NCI-H128 (cell line): ENCODE results near the gene RAB23.
A peak's percentile ranks its signal among the peaks of the same experiment; 100 is the strongest.

Source experiments
- DNase-seq: peaks from one replicate; lab custom pipeline; 2025; ENCODE audit not compliant: unreplicated experiment; lab: John Stamatoyannopoulos, UW

Gene RAB23

DNA sequence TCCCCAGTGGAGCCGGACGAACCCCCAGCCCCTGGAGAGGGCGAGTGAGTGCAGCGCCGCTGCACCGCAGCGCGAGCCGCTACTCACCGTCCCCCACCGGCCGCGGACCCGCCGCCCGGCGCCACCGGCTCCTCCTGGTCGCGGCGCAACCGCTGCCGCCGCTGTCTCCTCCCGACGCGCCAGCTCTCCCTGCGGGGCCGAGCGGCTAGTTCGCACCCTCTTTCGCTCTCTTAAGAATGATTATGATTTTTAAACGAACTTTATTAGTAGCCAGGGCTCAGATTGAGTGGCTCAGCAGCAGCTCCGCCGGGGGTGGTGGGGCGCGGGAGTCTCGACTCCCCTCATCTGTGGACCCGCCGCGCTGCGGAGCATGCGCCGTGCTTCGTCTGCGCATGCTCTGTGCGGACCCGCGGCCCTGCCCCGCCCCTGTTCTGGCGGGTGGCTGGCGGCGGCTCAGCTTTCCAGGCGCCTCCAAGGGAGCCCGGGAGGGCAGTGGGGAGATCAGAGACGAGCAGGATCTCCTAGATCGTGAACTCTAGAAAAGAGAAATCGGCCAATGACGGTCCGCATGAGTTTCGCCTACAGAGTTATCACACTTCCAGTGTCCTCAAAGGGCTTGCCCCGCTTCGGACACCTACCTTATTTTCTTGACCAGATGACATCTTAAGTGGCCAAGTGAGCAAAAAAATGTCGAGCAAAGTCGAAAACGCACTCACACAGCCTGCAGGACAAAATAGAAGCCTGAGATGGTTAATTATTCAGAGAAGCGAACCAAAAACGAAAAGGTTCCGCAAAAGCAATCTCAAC lies at the start of gene RAB23:
Gene RAB23, minus strand, starts transcription at position 372 of the 807 bp plus-strand sequence. CDS start 11,927 bp downstream, outside the sequence.
- DNase-seq: peak; percentile 78

DNA sequence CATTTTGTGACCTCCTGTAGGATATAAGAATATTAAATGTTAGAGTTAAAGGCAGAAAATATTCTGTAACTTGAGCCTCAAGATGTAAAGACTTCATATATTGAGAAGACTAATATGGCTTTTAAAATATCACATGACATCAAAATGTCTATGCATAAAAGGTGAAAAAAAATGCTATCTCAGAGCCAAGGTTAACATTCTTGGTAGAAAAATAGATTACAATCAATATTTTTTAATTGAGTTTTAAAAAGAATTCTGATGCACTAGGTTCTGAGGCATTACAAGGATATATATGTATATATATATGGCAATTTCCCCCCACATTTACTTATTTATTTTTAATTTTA lies 46.2 kb upstream of the RAB23 start:
- DNase-seq: no peak

DNA sequence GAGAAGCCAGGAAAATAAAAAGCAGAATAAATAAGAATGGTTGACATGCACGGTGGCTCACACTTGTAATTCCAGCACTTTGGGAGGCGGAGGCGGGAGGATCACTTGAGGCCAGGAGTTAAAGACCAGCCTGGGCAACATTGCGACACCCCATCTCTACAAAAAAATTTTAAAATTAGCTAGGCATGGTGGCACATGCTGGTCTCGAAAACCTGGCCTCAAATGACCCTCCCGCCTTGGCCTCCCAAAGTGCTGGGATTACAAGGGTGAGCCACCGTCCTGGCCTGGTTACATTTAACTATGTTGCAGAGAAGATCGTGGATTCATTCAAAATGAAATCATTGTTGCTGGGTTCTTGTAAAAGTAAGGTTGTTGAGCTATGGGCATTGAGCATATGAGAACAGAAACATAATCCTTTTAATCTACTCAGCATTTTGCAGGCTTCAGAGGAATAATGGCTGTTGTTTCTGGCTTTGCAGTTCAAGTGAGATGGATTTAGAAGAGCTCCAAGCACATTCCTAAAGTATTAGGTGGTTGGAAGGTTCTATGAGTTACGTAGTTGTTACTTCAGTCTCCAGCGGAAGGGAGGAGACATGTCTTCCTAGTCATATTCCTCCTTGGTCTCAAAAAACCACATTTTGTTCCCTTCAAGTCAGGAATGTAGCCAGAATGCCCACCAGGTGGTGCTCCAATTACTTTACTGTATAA lies 45.6 kb upstream of the RAB23 start:
- DNase-seq: no peak

DNA sequence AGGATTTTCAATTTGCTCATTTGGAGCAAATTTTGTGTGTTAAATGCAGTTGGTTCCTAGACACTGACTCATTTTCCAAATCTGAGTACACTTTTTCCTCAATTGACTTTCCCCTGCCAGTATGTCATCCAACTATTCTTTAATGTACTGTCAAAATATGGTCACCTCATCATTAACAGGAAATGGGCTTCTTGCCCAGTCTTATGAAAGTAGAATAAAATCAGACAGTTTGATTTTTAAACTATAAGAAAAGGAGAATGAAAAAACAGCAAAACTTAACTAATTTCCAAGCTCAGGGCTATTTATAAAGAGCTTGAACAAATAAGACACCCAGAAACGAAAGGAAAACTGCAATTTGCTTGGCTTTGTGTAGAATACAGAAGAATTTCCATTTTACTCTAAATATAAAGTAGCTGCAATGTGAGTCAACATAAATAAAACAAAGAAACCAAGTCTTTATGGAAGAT lies 43.7 kb upstream of the RAB23 start:
- DNase-seq: no peak

DNA sequence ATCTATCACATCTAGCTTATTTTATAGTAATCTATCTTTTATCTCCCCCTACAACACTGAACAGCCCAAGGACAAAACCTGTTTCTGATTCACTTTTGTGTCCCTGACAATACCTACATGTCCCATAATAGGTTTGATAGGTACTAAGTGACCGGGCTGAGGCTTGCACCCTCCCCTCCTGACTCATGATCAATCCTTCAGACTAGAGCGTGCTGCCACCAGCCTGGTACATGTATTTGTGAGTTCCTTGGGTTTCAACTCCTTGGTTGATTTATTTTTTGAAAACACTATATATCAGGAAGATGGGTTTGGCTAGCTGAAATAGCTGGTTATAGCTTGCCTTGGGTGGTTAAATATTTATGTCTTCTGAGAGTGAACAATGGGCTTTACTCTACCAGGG lies 41.6 kb upstream of the RAB23 start:
- no peak for DNase-seq

DNA sequence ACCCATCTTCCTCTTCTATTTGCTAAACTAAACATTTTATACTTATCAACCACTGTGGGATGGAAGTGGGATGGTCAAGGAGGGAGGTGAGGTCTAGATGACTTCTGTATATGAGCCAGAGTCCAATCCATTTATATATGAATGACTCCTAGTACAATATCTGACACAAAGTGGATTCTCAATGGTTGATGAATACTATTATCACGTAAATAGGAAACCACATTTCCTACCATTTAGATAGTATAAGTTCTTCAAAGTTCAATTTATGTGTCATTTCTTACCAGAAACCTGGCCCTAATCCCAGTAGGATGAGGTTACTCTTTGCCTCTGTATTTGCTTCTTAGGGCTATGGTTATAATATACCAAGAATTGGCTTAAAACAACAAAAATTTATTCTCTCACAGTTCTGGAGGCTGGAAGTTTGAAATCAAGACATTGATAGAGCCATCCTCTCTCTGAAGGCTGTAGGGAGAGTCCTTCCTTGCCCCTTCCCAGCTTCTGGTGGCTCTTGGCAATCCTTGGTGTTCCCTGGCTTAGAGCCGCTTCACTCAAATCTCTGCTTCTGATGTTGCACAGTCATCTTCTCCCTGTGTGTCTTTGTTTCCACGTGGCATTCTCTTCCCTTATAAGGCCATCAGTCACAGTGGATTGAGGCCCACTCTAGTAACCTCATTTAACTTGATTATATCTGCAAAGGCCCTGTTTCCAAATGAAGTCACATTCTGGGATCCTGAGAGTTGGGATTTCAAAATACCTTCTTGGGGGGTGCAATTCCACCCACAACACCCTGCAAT lies 41.0 kb upstream of the RAB23 start:
- DNase-seq: no peak

DNA sequence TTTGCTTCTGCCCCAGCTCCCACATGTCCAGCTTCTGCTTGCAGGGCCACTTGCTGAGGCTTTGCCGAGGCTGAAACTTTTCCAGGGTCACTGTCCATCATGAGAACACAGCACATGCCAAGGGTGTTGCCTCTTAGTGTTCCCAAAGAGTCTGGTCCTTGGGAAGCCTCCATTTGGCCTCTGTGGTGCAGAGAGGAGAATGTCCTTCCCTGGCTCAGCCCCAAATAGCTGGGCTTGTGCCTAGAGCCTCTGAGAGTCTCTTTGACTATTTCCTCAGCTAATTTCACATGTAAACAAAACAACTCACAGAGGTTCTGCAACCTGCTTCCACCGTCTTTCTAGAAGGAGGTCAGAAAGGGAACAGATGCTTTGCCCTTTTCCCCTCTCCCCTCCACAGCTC lies 40.4 kb upstream of the RAB23 start:
- no peak for DNase-seq

DNA sequence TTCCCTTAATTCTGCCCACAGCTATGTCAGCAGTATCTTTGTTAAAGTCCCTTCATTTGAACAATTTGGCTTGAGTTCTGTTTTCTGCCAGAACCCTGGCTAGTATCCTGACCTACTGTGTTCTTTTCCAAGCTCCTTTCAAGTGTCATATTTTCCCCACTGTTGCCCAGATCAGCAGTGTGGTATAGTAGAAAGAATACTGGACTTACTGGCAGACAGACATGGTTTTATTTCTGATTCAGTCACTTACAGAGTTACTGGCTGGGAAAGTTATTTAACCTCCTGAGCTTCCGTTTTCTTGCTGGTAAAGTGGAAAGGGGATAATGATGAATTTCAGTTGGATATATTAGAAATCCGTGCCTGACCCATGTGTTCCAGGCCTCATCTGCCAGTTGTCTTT lies 39.8 kb upstream of the RAB23 start:
- DNase-seq: no peak

DNA sequence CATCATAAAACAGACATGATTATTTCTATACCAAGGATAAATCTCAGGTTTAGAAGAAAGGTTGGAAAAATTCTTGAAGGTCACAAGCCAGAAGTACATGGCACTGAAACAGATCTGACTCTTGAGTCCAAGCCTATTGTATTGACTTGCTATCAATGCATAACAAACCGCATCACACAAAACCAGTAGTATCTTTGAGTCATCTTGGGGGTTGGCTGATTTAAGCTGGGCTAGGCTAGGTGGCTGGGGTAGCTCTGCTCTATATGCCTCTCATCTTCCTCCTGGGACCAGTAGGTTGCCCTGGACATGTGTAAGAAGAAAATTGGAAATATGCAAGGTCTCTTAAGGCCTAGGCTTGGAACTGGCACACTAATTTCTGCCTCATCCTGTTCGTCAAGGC lies 37.0 kb upstream of the RAB23 start:
- DNase-seq: no peak

DNA sequence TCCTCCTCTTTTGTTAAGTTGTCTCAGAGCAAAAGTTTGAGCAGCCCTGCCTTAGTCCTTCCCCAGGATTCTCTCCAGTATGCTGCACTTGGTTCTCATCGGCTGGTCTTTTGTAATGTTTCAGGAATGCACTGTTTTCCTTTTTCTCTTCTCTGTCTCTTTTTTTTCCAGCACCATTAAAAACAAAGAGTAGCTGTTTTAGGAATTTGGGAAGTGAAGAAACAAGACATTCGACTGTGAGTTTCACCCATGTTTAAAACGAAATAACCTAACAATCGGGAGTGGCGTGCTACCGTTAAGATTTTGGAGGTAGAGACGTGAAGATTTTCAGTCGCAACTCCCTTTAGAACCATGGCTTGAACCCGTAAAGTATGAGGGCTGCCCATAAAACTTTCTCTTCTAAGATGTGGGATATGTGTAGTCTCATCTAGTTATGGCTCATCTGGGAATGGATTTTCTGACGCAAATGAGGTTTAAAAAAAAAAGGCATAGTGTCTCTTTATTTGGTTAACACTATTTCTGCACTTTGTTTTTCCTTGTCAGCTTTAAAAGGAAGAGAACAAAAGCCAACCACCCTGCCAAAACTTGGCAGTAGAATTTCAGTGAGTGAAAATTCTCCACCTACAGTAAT lies 35.9 kb upstream of the RAB23 start:
- DNase-seq: no peak

DNA sequence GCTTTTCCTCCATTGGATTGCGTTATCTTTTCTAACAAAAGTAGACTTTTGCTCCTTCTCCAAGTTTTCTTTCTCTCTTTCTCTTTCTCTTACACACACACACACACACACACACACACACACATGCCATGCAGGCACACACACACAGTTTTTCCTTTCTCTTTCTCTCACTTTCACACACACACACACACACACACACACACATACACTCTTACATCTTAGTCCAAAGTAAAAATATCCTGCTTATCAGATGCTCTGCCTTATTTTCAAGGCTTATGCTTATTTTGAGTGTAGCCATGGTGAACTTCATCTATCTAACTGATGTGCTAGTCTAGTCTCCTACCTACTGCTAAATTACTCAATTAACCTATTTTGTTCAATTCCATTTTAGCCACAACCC lies 34.4 kb upstream of the RAB23 start:
- DNase-seq: no peak

DNA sequence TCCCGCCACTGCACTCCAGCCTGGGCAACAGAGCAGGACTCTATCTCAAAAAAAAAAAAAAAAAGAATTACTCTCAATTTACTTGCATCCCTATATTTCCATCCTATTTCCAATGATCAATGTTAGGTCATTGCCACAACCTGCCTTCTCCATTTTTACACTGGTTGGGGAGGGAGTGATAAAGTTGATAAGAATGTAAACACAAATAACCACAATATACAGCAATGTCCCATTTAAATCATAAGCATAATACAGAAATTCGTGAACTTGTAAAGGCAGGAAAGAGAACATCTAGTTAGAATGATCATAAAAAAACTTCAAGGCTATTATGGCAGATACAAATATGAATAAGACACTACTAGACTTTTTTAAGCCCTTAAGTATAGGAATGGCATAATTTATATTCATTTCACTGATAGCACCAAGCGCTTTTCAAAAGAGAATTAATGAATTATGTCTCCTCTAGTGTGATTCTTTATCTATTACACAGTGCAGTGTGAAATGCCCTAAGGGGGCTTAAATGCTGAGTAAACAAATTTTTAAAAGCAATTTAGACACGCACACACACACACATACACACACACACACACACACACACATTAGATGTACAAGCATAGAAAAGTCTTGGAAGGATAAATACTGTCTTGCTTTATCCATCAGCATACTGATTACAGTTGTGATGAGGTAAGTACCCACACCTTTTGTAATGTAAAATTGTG lies 33.5 kb upstream of the RAB23 start:
- DNase-seq: no peak

DNA sequence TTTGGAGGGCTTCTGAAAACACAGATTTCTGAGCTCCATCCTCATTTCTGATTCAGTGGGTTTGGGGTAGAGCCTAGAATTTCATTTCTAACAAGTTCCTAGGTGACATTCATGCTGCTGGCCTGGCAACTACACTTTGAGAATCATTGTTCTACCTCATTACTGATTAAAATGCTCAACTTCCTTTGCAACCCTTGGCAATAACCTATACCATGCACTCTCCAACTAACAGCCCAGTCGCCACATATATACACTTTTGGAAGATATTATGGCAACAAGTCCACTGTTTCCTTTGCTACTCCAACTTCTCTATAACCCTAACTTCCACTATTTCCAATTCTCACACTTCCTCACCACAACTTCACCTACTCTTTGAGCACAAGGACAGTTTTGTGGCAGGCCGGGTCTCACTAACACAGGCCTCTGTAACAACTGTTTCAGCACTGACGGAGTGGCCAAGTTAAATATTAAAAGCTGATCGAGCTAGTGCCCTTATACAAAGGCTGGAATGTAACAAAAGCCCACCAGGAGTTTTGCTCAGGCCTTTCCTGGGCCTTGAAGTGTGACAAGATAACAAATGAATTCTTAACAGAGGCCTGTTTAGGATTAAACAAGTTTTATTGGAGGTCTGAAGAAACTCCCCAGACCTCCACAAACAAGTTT lies 32.1 kb upstream of the RAB23 start:
- DNase-seq: no peak

DNA sequence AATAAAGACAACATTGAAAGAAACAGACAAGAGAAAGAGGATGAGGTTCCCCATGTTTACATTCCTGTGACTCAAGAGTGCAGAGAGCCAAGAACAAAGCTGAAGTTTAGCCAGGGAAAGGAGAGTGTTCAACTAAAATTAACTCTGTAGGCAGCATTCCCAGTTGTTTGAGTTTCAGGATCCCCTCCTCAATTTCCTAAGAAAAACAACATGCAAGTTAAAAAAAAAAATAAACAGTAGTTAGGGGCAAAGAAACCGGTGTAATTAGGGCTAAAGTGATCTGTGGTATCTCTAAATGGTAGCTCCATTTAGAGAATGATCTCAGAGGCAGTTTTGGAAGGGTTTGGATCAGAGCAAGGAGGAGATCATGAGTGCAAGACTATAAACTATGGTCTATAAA lies 30.9 kb upstream of the RAB23 start:
- no peak for DNase-seq

DNA sequence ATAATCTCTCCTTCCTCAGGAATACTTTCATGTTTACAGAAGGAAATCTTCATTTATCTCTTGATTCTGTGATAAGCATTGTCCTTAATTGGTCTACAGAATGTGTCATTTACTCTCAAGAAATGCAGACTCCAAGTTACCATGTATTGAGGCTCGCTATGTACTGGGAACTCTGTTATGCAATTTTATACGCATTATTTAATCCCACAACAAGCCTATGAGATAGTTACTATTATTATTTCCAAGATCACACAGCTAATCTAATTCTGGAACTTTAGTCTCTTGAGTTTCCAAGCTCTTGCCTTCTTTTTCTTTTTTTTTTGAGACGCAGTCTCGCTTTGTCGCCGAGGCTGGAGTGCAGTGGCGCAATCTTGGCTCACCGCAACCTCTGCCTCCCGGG lies 30.0 kb upstream of the RAB23 start:
- no peak for DNase-seq

DNA sequence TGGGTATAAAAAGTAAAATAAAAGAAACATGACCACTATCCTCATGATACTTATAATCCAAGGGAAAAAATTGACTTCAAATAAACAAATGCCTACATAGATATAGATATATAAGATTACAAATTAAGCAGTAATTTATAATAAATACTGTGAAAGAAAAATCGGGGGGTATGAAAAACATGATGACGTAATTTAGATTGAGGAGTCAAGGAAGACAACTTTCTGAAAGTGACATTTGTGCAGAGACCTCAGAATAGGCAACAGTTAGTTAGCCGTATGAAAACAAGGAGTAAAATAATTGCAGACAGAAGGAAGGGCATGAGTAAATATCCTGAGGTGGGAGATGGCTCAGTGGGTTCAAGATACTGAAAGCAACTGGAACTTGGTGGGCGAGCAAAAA lies 28.2 kb upstream of the RAB23 start:
- DNase-seq: no peak

DNA sequence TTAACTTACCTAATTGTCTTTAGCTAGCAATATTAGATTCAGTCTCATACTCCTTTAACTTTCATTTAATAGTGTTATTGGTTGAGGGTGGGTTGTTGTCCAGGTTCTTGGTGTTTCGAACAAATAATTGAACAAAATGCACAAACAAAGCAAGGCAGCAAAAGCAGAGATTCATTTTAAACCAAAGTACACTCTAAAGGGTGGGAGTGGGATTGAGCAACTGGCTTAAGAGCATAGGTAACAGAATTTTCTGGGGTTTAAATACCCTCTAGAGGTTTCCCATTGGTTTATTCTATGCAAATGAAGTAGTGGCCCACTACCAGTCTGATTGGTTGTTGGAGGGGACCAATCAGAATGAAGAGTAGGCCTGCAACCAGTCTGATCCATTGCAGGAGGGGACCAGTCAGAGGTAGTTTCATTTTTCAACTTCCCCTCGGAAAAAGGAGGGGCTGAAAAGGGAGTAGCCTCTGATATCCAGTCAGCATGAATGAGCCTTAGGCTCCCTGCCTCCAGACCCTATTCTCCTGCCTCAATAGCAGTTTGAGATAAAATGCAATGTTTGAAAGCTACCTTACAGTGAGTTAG lies 26.3 kb upstream of the RAB23 start:
- DNase-seq: no peak

DNA sequence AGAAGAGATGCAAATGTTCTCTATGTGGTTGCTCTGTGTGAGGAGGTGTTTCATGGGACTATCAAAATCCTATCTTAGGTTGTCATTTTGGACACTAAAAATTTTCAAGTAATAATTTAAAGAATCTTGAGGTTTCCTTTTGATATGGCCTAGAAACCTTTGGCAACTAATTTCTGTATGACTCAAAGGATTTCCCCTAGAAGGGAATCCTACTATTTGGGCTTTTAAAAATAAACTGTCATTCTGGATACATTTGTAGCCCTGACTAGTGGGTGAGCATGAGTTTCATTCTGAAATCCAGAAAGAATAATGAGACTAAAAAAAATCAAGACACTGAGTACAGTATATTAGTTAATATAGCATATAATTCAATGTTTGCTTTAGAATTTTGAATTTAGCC lies 25.5 kb upstream of the RAB23 start:
- no peak for DNase-seq

DNA sequence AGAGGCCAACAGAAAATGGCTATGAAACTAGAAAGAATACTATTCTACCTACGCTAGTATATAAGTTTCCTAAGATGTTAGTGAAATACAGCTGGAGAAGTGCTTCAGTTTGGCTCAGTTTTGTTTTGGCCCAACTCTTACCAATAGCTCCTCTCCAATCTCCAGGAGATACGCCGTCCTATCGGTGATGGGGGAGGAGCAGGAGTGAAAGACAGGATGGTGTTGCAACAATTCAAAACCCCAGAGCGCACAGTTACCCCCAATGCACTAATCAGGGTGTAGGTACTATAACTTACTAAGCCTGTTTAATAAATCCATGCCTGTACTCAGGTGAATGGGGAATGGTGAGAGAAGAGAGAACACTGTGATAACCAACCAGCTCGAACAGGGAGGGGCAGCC lies 24.2 kb upstream of the RAB23 start:
- DNase-seq: no peak

DNA sequence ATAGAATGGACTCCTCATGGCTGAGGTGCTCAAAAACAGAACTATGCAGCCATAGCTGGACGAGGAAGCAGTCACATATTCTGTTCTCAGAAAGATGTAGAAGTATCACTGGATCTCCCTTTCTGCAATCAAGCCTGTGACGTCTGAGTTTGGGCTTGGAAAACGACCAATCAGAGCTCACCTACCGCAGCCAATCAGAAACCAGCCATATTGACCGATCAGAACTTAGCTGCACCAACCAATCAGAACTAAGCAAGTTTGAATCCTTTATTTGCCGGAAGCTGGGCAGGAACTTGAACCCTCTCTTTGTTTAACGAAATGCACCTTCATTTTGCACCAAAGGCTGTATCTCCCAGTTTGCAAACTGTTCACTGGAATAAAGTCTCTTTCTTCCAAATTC lies 21.8 kb upstream of the RAB23 start:
- no peak for DNase-seq
